Omental fat pad (tissue), 4 donors: Measurements from ENCODE around the gene YJU2. TPM values are rescaled to one million over a fixed set of nuclear protein-coding genes. Genes with fewer than 3 reads are reported as not detected.
"Not testable (repeated sequence)": the region's sequence is repeated elsewhere in the genome, so short reads cannot be mapped to it uniquely, and the experiment has no call there.

Experiments used
- ATAC-seq: fragments of 150-250 bp; one replicate; pipeline ENCODE4 v1.9.1; 2016; ENCODE audit warnings: mild to moderate bottlenecking, moderate library complexity; ENCODE audit not compliant: low FRiP score
- DNase-seq: peaks from one replicate; pipeline ENCODE4 v3.0.0-alpha.2; 2019; ENCODE audit warnings: low spot score
- total RNA-seq, 4 donors: library from RNA; depleted of rRNA; stranded (reverse); fragments of >200 nt; gene quantifications; one replicate each; pipeline ENCODE4 v1.1.0, GENCODE V29; 2016
- TF ChIP-seq, protein P1 (sequence below), 3 donors: fragments of 450-650 bp; IDR thresholded peaks; one replicate each; pipeline ENCODE4 v1.5.1; 2016 to 2017; ENCODE audit warnings: antibody characterized with exemption in 3 of 3, mild to moderate bottlenecking in 3 of 3, moderate library complexity in 2 of 3

The YJU2 gene
- total RNA-seq, 4 donors from 2014 or later = 13.2 to 23.7 (median 16.8) TPM

- TF ChIP-seq, protein P1, sequence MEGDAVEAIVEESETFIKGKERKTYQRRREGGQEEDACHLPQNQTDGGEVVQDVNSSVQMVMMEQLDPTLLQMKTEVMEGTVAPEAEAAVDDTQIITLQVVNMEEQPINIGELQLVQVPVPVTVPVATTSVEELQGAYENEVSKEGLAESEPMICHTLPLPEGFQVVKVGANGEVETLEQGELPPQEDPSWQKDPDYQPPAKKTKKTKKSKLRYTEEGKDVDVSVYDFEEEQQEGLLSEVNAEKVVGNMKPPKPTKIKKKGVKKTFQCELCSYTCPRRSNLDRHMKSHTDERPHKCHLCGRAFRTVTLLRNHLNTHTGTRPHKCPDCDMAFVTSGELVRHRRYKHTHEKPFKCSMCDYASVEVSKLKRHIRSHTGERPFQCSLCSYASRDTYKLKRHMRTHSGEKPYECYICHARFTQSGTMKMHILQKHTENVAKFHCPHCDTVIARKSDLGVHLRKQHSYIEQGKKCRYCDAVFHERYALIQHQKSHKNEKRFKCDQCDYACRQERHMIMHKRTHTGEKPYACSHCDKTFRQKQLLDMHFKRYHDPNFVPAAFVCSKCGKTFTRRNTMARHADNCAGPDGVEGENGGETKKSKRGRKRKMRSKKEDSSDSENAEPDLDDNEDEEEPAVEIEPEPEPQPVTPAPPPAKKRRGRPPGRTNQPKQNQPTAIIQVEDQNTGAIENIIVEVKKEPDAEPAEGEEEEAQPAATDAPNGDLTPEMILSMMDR (IDR thresholded peaks at IDR 0.05) = no peak
- ATAC-seq (no peak), DNase-seq (no peak)
Measured at GRCh38 chr19:4216846-4217245, 30.0 kb upstream of the YJU2 start.

GRCh38 chr19:4217429-4218264, 29.2 kb upstream of the YJU2 start:
- TF ChIP-seq, protein P1 (IDR thresholded peaks at IDR 0.05) = no peak
- DNase-seq (no peak), ATAC-seq (no peak)

DNA sequence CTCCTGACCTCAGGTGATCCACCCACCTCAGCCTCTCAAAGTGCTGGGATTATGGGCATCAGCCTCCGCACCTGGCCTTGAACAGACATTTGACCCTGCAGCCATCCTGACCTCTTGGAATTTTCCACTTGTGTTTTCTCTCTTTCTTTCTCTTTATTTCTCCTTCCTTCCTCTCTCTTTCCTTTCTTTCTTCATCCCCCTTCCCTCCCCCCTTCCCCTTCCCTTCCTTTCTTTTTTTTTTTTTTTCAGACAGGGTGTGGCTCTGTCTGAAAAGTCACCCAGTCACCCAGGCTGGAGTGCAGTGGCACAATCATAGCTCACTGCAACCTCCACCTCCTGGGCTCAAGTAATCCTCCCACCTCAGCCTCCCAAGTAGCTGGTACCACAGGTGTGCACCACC, 28.4 kb upstream of the YJU2 start:
- not testable (repeated sequence) for ATAC-seq, DNase-seq

GRCh38 chr19:4220188-4220587, 26.7 kb upstream of the YJU2 start:
- no peak for DNase-seq
- TF ChIP-seq, protein P1 (IDR thresholded peaks at IDR 0.05) = no peak

DNA sequence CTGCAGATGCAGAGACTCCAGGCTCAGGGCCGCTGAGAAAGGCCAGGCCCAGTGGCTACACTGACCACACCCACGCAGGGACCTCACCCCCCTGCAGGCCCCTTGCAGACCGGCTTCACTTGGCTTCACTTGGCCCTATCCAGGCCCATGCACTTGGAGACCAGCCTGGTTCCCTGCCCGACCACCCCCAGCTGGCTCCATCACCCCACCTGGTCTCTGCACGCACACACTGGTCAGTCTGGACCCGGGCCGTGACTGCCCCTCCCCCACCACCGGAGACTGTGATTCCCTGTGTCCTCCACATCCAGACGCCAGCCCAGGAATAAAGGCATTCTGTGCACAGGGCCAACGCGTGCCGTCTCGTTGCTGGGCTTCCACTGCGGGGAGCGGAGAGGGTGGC, 22.4 kb upstream of the YJU2 start:
- TF ChIP-seq, protein P1 (IDR thresholded peaks at IDR 0.05) = no peak
- ATAC-seq = no peak
- DNase-seq = no peak

More at GRCh38 chr19:4220188-4220587, 26.7 kb upstream of the YJU2 start:
- ATAC-seq = no peak

DNA sequence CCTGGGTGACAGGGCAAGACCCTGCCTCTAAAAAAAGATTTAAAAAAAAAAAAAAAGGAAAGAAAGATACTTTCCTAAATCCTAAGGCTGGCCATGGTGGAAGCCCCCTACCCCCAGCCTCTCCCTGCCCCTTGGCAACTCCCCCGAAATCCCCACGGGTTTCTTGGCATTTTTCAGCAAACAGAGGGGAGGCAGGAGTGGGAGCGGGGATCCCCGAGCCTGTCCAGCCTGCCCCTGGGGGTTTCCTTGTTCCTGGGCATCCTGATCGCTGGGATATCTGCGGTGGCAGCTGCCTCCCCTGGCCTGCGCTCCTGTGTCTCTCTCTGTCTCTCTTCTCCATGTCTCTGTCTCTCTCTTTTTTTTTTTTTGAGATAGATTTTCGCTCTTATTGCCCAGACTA, 21.0 kb upstream of the YJU2 start:
- DNase-seq = no peak
- TF ChIP-seq, protein P1 (IDR thresholded peaks at IDR 0.05) = no peak
- ATAC-seq = no peak

DNA sequence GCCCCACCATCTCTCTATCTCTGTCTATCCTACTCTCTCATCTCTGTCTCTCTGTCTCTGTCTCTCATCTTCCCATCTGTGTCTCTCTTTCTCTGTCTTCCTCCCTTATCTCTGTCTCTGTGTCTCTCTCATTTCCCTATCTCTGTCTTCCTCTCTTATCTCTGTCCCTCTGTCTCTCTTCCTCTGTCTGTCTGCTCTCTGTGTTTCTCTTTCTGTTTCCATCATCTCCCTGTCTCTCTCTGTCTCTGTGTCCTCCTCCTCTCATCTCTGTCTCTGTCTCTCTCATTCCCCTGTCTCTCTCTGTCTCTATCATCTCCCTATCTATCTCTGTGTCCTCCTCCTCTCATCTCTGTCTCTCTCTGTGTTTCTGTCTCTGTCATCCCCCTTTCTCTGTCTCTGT, 19.1 kb upstream of the YJU2 start:
- no peak for DNase-seq
- TF ChIP-seq, protein P1 (IDR thresholded peaks at IDR 0.05) = no peak
- ATAC-seq = no peak
